HEK293 (cell line): ENCODE measurements around the gene KAT14.
"Not testable (repeated sequence)": the region's sequence is repeated elsewhere in the genome, so short reads cannot be mapped to it uniquely, and the experiment has no call there.

ENCODE experiments used
- CTCF ChIA-PET: fragments of 350-600 bp; formaldehyde crosslinking; extraction: SDS; loops from one replicate; lab custom pipeline; 2021; ENCODE audit warnings: antibody characterized with exemption; lab: Yijun Ruan, JAX
- POLR2A ChIA-PET: fragments of 300-600 bp; formaldehyde crosslinking; extraction: SDS; loops from one replicate; lab custom pipeline; 2020; ENCODE audit warnings: antibody characterized with exemption, inconsistent platforms; lab: Yijun Ruan, JAX
- H3K27ac ChIP-seq: fragments of 200-500 bp; sonication (Bioruptor generic); 2 replicates; pipeline ENCODE4 v1.5.1; 2014; ENCODE audit warnings: low read depth, low read length, control low read depth, inconsistent platforms; ENCODE audit errors: extremely low read depth
- H3K36me3 ChIP-seq, 2 experiments: fragments of 200-500 bp in 1 of 2; sonication (Bioruptor generic) in 1 of 2; 1 replicate in 1 of 2; 2 replicates in 1 of 2; pipeline ENCODE4 v1.5.1; 2014 to 2017; ENCODE audit warnings: inconsistent platforms in 2 of 2, low read length in 2 of 2; ENCODE audit not compliant: control insufficient read depth in 2 of 2, insufficient read depth in 1 of 2
- H3K4me1 ChIP-seq: fragments of 200-500 bp; sonication (Bioruptor generic); 2 replicates; pipeline ENCODE4 v1.5.1; 2014; ENCODE audit warnings: mild to moderate bottlenecking, low read length, inconsistent platforms; ENCODE audit not compliant: control insufficient read depth, insufficient read depth
- H3K4me3 ChIP-seq: 2 replicates; pipeline ENCODE4 v1.5.1; 2011; ENCODE audit warnings: low read depth, mild to moderate bottlenecking, control low read depth, low read length, moderate library complexity
- H3K9me3 ChIP-seq: fragments of 200-500 bp; sonication (Bioruptor generic); 2 replicates; pipeline ENCODE4 v1.5.1; 2014; ENCODE audit warnings: low read depth, low read length, inconsistent platforms; ENCODE audit not compliant: control insufficient read depth, insufficient read depth
- BCL6B ChIP-seq: fragments of 450-650 bp; formaldehyde crosslinking; IDR thresholded peaks from 2 replicates; pipeline ENCODE4 v1.5.1; 2017; ENCODE audit warnings: missing biosample characterization, missing genetic modification characterization
- EGR2 ChIP-seq: fragments of 450-650 bp; formaldehyde crosslinking; IDR thresholded peaks from 2 replicates; pipeline ENCODE4 v1.5.1; 2016; ENCODE audit warnings: low read depth, missing biosample characterization, missing genetic modification characterization
- KLF1 ChIP-seq: fragments of 450-650 bp; formaldehyde crosslinking; IDR thresholded peaks from 2 replicates; pipeline ENCODE4 v1.5.1; 2016; ENCODE audit warnings: missing biosample characterization, missing genetic modification characterization
- KLF16 ChIP-seq: fragments of 450-650 bp; formaldehyde crosslinking; IDR thresholded peaks from 2 replicates; pipeline ENCODE4 v1.5.1; 2017; ENCODE audit warnings: missing biosample characterization, missing genetic modification characterization
- KLF7 ChIP-seq: fragments of 450-650 bp; formaldehyde crosslinking; IDR thresholded peaks from 2 replicates; pipeline ENCODE4 v1.5.1; 2016; ENCODE audit warnings: missing biosample characterization, missing genetic modification characterization, borderline replicate concordance
- OSR2 ChIP-seq: fragments of 450-650 bp; formaldehyde crosslinking; IDR thresholded peaks from 2 replicates; pipeline ENCODE4 v1.5.1; 2016; ENCODE audit warnings: missing biosample characterization, missing genetic modification characterization
- PATZ1 ChIP-seq: fragments of 450-650 bp; formaldehyde crosslinking; IDR thresholded peaks from 2 replicates; pipeline ENCODE4 v1.5.1; 2016; ENCODE audit warnings: missing biosample characterization, missing genetic modification characterization
- PRDM1 ChIP-seq: fragments of 450-650 bp; formaldehyde crosslinking; IDR thresholded peaks from 2 replicates; pipeline ENCODE4; 2016; ENCODE audit warnings: missing biosample characterization, missing genetic modification characterization
- SALL2 ChIP-seq: fragments of 450-650 bp; formaldehyde crosslinking; IDR thresholded peaks from 2 replicates; pipeline ENCODE4 v1.5.0; 2017; ENCODE audit warnings: missing biosample characterization, mild to moderate bottlenecking, missing genetic modification characterization, borderline replicate concordance
- SP2 ChIP-seq: fragments of 450-650 bp; formaldehyde crosslinking; IDR thresholded peaks from 2 replicates; pipeline ENCODE4 v1.5.1; 2016; ENCODE audit warnings: missing biosample characterization, missing genetic modification characterization
- ZBTB21 ChIP-seq: fragments of 450-650 bp; formaldehyde crosslinking; IDR thresholded peaks from 2 replicates; pipeline ENCODE4 v1.5.1; 2017; ENCODE audit warnings: missing biosample characterization, missing genetic modification characterization
- ZBTB44 ChIP-seq: fragments of 450-650 bp; IDR thresholded peaks from 2 replicates; pipeline ENCODE4 v1.5.1; 2018; ENCODE audit warnings: missing biosample characterization, mild to moderate bottlenecking, missing genetic modification characterization
- ZBTB48 ChIP-seq: fragments of 450-650 bp; formaldehyde crosslinking; IDR thresholded peaks from 2 replicates; pipeline ENCODE4 v1.5.1; 2016; ENCODE audit warnings: missing biosample characterization, missing genetic modification characterization
- ZNF140 ChIP-seq: fragments of 450-650 bp; formaldehyde crosslinking; IDR thresholded peaks from 2 replicates; pipeline ENCODE4 v1.5.1; 2016; ENCODE audit warnings: missing biosample characterization, missing genetic modification characterization
- ZNF169 ChIP-seq: fragments of 450-650 bp; formaldehyde crosslinking; IDR thresholded peaks from 2 replicates; pipeline ENCODE4 v1.5.1; 2016; ENCODE audit warnings: missing biosample characterization, missing genetic modification characterization
- ZNF391 ChIP-seq: fragments of 450-650 bp; formaldehyde crosslinking; IDR thresholded peaks from 2 replicates; pipeline ENCODE4 v1.5.1; 2016; ENCODE audit warnings: low read depth, missing biosample characterization, missing genetic modification characterization, borderline replicate concordance
- ZNF416 ChIP-seq: fragments of 450-650 bp; formaldehyde crosslinking; IDR thresholded peaks from 2 replicates; pipeline ENCODE4 v1.5.1; 2016; ENCODE audit warnings: missing biosample characterization, missing genetic modification characterization
- ZNF518A ChIP-seq: fragments of 450-650 bp; formaldehyde crosslinking; conservative IDR thresholded peaks from 2 replicates; pipeline ENCODE4 v1.5.1; 2016; ENCODE audit warnings: low read depth, missing biosample characterization, missing genetic modification characterization
- ZNF529 ChIP-seq: fragments of 450-650 bp; formaldehyde crosslinking; IDR thresholded peaks from 2 replicates; pipeline ENCODE4 v1.5.1; 2017; ENCODE audit warnings: missing genetic modification characterization, missing biosample characterization; ENCODE audit not compliant: insufficient replicate concordance
- ZNF692 ChIP-seq: fragments of 450-650 bp; formaldehyde crosslinking; IDR thresholded peaks from 2 replicates; pipeline ENCODE4 v1.5.1; 2016; ENCODE audit warnings: missing biosample characterization, missing genetic modification characterization
- ZNF792 ChIP-seq: fragments of 450-650 bp; formaldehyde crosslinking; IDR thresholded peaks from 2 replicates; pipeline ENCODE4 v1.5.1; 2016; ENCODE audit warnings: missing biosample characterization, missing genetic modification characterization

KAT14 gene

GRCh38 chr20:18225632-18226031, 88.0 kb downstream of the KAT14 start:
- H3K4me1 ChIP-seq: peaks cover 8% of the 10 kb centered on the region
- H3K36me3 ChIP-seq: no peaks in the 10 kb centered on the region
- CTCF ChIA-PET: interaction anchor here (0.6 to 1.3 kb wide), 2 partner anchors 11 to 51 kb away, joined by 3 read pairs; no protein-coding TSS in a partner anchor
- POLR2A ChIA-PET: interaction anchor here (0.6 kb wide), 1 partner anchor 14 kb away, joined by 3 read pairs; no protein-coding TSS in a partner anchor
- no peak overlapping the region for H3K27ac ChIP-seq
- TF ChIP-seq ZNF692 (tag by site-specific recombination) (no peak), KLF16 (tag by site-specific recombination) (no peak), ZBTB48 (no peak), OSR2 (tag by site-specific recombination) (no peak), ZNF391 (tag by site-specific recombination) (no peak), PRDM1 (tag by site-specific recombination) (no peak), SP2 (tag by site-specific recombination) (no peak), PATZ1 (tag by site-specific recombination) (no peak), ZNF529 (no peak), SALL2 (tag by site-specific recombination) (no peak), ZNF169 (tag by site-specific recombination) (no peak), KLF1 (tag by site-specific recombination) (no peak), ZNF416 (tag by site-specific recombination) (no peak), KLF7 (tag by site-specific recombination) (no peak), ZBTB44 (tag by site-specific recombination) (no peak), ZNF140 (no peak), ZBTB21 (tag by site-specific recombination) (no peak)
- TF ChIP-seq, all 188 proteins: peak for 0
- no peaks in the 10 kb centered on the region for H3K9me3 ChIP-seq
- no peak overlapping the region for H3K4me3 ChIP-seq

GRCh38 chr20:18226741-18227140, 89.1 kb downstream of the KAT14 start:
- H3K27ac ChIP-seq, H3K36me3 ChIP-seq, POLR2A ChIA-PET, H3K4me1 ChIP-seq, H3K4me3 ChIP-seq, H3K9me3 ChIP-seq: not testable (repeated sequence)
- CTCF ChIA-PET: interaction anchor here (0.7 kb wide), 1 partner anchor 1610 kb away, joined by 3 read pairs; no protein-coding TSS in a partner anchor

- no peaks in the 10 kb centered on the region for H3K4me1 ChIP-seq
- H3K36me3 ChIP-seq: no peaks in the 10 kb centered on the region
- ChIA-PET CTCF (no interaction called here), POLR2A (no interaction called here)
- H3K4me3 ChIP-seq: no peak overlapping the region
- H3K27ac ChIP-seq: no peak overlapping the region
- no peaks in the 10 kb centered on the region for H3K9me3 ChIP-seq
- TF ChIP-seq EGR2 (tag by site-specific recombination): no peak
- TF ChIP-seq ZNF518A (tag by site-specific recombination): no peak
- no peak for TF ChIP-seq BCL6B (tag by site-specific recombination)
- TF ChIP-seq ZNF792 (tag by site-specific recombination): no peak
These were observed 95.8 kb downstream of the KAT14 start for GRCh38 chr20:18233408-18233943.
